ENCODE data around the gene TMEM167A. TPM values are rescaled to one million over a fixed set of nuclear protein-coding genes. Genes with fewer than 3 reads are reported as not detected.
A peak's percentile ranks its signal among the peaks of the same experiment; 100 is the strongest.

TMEM167A gene
- total and polyA plus RNA-seq, 2 of the 4 experiments (the other 2 are of a cell fraction), result 34.6 to 45.1 TPM

GRCh38 chr5:83099445-83099844, 22.3 kb upstream of the TMEM167A start:
- ChIA-PET CTCF (no interaction called here), POLR2A (ENCODE audit: unreplicated experiment) (no interaction called here)
- Histone ChIP-seq H2AFZ (replicated peaks; ENCODE audit: low read length, poor library complexity) (no peak overlapping the region), H2AK9ac (replicated peaks; ENCODE audit: low read depth, low read length, poor library complexity) (no peak overlapping the region), H4K8ac (ENCODE audit: low read depth in 2 of 2, low read length in 2 of 2) (no peak overlapping the region), H3K4me3 (ENCODE audit: insufficient read depth, low read depth, low read length) (no peak overlapping the region), H3K4ac (ENCODE audit: low read depth, low read length) (no peak overlapping the region), H4K20me1 (ENCODE audit: insufficient read depth, low read length) (no peaks in the 10 kb centered on the region), H3K14ac (replicated peaks; ENCODE audit: low read depth, low read length) (no peak overlapping the region), H3K23ac (ENCODE audit: low read depth, low read length) (no peak overlapping the region), H2BK20ac (ENCODE audit: low read depth, low read length) (0 out of 2 replicates have a peak overlapping the region, but pooled peaks have one; percentile 29), H3K18ac (ENCODE audit: low read depth, low read length) (no peak overlapping the region; the same call in 1 of the 2 replicates), H3K4me2 (ENCODE audit: low read depth, low read length) (no peak overlapping the region), H3K27me3 (ENCODE audit: control insufficient read depth, insufficient read depth, low read length) (no peaks in the 10 kb centered on the region), H3K56ac (ENCODE audit: extremely low read depth, insufficient read depth, low read length) (no peak overlapping the region), H3K4me1 (ENCODE audit: control insufficient read depth, insufficient read depth, low read length) (peaks cover 9% of the 10 kb centered on the region), H2BK15ac (ENCODE audit: low read depth, low read length) (no peak overlapping the region), H3K9me3 (ENCODE audit: control insufficient read depth, insufficient read depth, low read length) (no peaks in the 10 kb centered on the region), H2BK120ac (ENCODE audit: low read depth, low read length) (no peak overlapping the region), H3K9me1 (ENCODE audit: insufficient read depth, low read length) (no peaks in the 10 kb centered on the region), H4K91ac (ENCODE audit: insufficient read depth, low read depth, low read length) (no peak overlapping the region), H4K5ac (ENCODE audit: low read depth, low read length) (no peak overlapping the region), H2AK5ac (ENCODE audit: low read depth, low read length) (no peak overlapping the region), H3K27ac (ENCODE audit: insufficient read depth, low read length) (no peak overlapping the region), H2BK5ac (ENCODE audit: low read depth, low read length, poor library complexity, severe bottlenecking) (no peak overlapping the region), H3K79me1 (ENCODE audit: low read depth in 1 of 2, low read length in 2 of 2) (peaks cover 4 to 23% of the 10 kb centered on the region in 2 experiments; a peak in 2 of 4 replicates), H3K36me3 (ENCODE audit: control insufficient read depth, insufficient read depth, low read length) (no peaks in the 10 kb centered on the region), H3K9ac (ENCODE audit: low read depth, low read length) (no peak overlapping the region)
- no peak for TF ChIP-seq MAZ (IDR thresholded peaks at IDR 0.05; ENCODE audit: borderline replicate concordance, low read depth, low read length)
- no peak for TF ChIP-seq SMC3 (IDR thresholded peaks at IDR 0.05; ENCODE audit: low read depth, low read length)
- no peak for TF ChIP-seq RCOR1 (IDR thresholded peaks at IDR 0.05; ENCODE audit: insufficient replicate concordance, low read length)
- no peak for TF ChIP-seq NFE2L2 (IDR thresholded peaks at IDR 0.05; ENCODE audit: low read depth, low read length)
- TF ChIP-seq RAD21 (IDR thresholded peaks at IDR 0.05; ENCODE audit: low read length), result no peak
- no peak for TF ChIP-seq POLR2A (IDR thresholded peaks at IDR 0.05; ENCODE audit: low read depth, low read length)
- no peak for TF ChIP-seq CHD1 (IDR thresholded peaks at IDR 0.05; ENCODE audit: low read depth, low read length)
- TF ChIP-seq RFX5 (IDR thresholded peaks at IDR 0.05; ENCODE audit: low read depth, low read length), result no peak
- TF ChIP-seq MXI1 (IDR thresholded peaks at IDR 0.05; ENCODE audit: borderline replicate concordance, low read depth, low read length), result no peak
- TF ChIP-seq CEBPB (IDR thresholded peaks at IDR 0.05; ENCODE audit: low read depth, low read length), result no peak
- no peak for TF ChIP-seq MAFK (IDR thresholded peaks at IDR 0.05; ENCODE audit: low read depth, low read length)
- no peak for TF ChIP-seq FOS (IDR thresholded peaks at IDR 0.05; ENCODE audit: low read depth, low read length)
- TF ChIP-seq, protein P1, sequence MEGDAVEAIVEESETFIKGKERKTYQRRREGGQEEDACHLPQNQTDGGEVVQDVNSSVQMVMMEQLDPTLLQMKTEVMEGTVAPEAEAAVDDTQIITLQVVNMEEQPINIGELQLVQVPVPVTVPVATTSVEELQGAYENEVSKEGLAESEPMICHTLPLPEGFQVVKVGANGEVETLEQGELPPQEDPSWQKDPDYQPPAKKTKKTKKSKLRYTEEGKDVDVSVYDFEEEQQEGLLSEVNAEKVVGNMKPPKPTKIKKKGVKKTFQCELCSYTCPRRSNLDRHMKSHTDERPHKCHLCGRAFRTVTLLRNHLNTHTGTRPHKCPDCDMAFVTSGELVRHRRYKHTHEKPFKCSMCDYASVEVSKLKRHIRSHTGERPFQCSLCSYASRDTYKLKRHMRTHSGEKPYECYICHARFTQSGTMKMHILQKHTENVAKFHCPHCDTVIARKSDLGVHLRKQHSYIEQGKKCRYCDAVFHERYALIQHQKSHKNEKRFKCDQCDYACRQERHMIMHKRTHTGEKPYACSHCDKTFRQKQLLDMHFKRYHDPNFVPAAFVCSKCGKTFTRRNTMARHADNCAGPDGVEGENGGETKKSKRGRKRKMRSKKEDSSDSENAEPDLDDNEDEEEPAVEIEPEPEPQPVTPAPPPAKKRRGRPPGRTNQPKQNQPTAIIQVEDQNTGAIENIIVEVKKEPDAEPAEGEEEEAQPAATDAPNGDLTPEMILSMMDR (conservative IDR thresholded peaks at IDR 0.05; ENCODE audit: low read depth, low read length), result no peak
- no peak for TF ChIP-seq BHLHE40 (IDR thresholded peaks at IDR 0.05; ENCODE audit: low read depth, low read length)
- TF ChIP-seq, protein P2, sequence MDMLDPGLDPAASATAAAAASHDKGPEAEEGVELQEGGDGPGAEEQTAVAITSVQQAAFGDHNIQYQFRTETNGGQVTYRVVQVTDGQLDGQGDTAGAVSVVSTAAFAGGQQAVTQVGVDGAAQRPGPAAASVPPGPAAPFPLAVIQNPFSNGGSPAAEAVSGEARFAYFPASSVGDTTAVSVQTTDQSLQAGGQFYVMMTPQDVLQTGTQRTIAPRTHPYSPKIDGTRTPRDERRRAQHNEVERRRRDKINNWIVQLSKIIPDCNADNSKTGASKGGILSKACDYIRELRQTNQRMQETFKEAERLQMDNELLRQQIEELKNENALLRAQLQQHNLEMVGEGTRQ (IDR thresholded peaks at IDR 0.05; ENCODE audit: low read depth, low read length), result no peak
- TF ChIP-seq, protein P3, sequence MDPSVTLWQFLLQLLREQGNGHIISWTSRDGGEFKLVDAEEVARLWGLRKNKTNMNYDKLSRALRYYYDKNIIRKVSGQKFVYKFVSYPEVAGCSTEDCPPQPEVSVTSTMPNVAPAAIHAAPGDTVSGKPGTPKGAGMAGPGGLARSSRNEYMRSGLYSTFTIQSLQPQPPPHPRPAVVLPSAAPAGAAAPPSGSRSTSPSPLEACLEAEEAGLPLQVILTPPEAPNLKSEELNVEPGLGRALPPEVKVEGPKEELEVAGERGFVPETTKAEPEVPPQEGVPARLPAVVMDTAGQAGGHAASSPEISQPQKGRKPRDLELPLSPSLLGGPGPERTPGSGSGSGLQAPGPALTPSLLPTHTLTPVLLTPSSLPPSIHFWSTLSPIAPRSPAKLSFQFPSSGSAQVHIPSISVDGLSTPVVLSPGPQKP (IDR thresholded peaks at IDR 0.05; ENCODE audit: borderline replicate concordance, low read depth, low read length), result no peak
- no CpG with 5 or more reads among the region's 1 CpG for WGBS, 2 experiments (ENCODE audit: extremely low coverage in 2 of 2, insufficient read length in 1 of 2)
- in situ Hi-C loops (cut with MboI; ENCODE audit: low sequenced_read_pairs) (loop anchor here (25.0 kb wide), 1 partner anchor 463 kb away; no protein-coding TSS in a partner anchor), intact Hi-C loops (cut with micrococcal nuclease) (no loop called here), dilution Hi-C loops (cut with HindIII; ENCODE audit: low sequenced_read_pairs, unreplicated experiment) (no loop called here)
- ATAC-seq (ENCODE audit: low read depth), result no peak
- no peak for DNase-seq
- no TSS peak for BruUV-seq (replicated peaks)

All from IMR-90 (cell line).